GDM1 (cell line): ENCODE measurements around the gene NUP98.
"Not testable (repeated sequence)": the region's sequence is repeated elsewhere in the genome, so short reads cannot be mapped to it uniquely, and the experiment has no call there.

Experiments
- DNase-seq: peaks from one replicate; lab custom pipeline; 2025; lab: John Stamatoyannopoulos, UW

Gene NUP98

GRCh38 chr11:3799143-3799542, 1.8 kb upstream of the NUP98 start:
- no peak for DNase-seq

GRCh38 chr11:3796801-3797328, 489 bp downstream of the NUP98 start:
- no peak for DNase-seq

- DNase-seq = no peak
Observed at GRCh38 chr11:3796346-3796745, 1.0 kb downstream of the NUP98 start.

- no peak for DNase-seq
Observed at GRCh38 chr11:3796002-3796311, 1.4 kb downstream of the NUP98 start.

- no peak for DNase-seq
Observed at GRCh38 chr11:3795131-3796001, 2.0 kb downstream of the NUP98 start.

GRCh38 chr11:3794387-3794786, 3.0 kb downstream of the NUP98 start:
- DNase-seq = not testable (repeated sequence)

GRCh38 chr11:3786781-3787428, 10.4 kb downstream of the NUP98 start:
- no peak for DNase-seq

- DNase-seq = no peak
Observed at GRCh38 chr11:3783611-3784010, 13.7 kb downstream of the NUP98 start.

GRCh38 chr11:3782963-3783362, 14.4 kb downstream of the NUP98 start:
- no peak for DNase-seq

- no peak for DNase-seq
Observed at GRCh38 chr11:3781423-3781822, 15.9 kb downstream of the NUP98 start.

GRCh38 chr11:3775736-3776406, 21.5 kb downstream of the NUP98 start:
- DNase-seq = no peak

- DNase-seq = no peak
Observed at GRCh38 chr11:3773180-3773579, 24.2 kb downstream of the NUP98 start.

GRCh38 chr11:3767536-3767935, 29.8 kb downstream of the NUP98 start:
- DNase-seq = no peak

- DNase-seq = not testable (repeated sequence)
Observed at GRCh38 chr11:3766836-3767235, 30.5 kb downstream of the NUP98 start.

GRCh38 chr11:3764266-3764665, 33.1 kb downstream of the NUP98 start:
- DNase-seq = no peak

GRCh38 chr11:3755151-3755550, 42.2 kb downstream of the NUP98 start:
- no peak for DNase-seq

- no peak for DNase-seq
Observed at GRCh38 chr11:3753110-3753509, 44.2 kb downstream of the NUP98 start.

GRCh38 chr11:3747704-3748103, 49.6 kb downstream of the NUP98 start:
- DNase-seq = no peak

- DNase-seq = no peak
Observed at GRCh38 chr11:3745161-3745560, 52.2 kb downstream of the NUP98 start.

- no peak for DNase-seq
Observed at GRCh38 chr11:3738723-3739122, 58.6 kb downstream of the NUP98 start.

- DNase-seq = no peak
Observed at GRCh38 chr11:3738241-3738640, 59.1 kb downstream of the NUP98 start.

GRCh38 chr11:3737386-3737933, 59.9 kb downstream of the NUP98 start:
- DNase-seq = no peak

- no peak for DNase-seq
Observed at GRCh38 chr11:3736816-3737215, 60.5 kb downstream of the NUP98 start.
